ENCODE data around the gene MKI67. TPM values are rescaled to one million over a fixed set of nuclear protein-coding genes. Genes with fewer than 3 reads are reported as not detected.
A peak's percentile ranks its signal among the peaks of the same experiment; 100 is the strongest.

MKI67 gene
- total RNA-seq: 1 to 10 TPM; 2.0 to 2.9 TPM

GRCh38 chr10:128125944-128126764 lies at the start of gene MKI67:
MKI67 (minus strand) TSS chr10:128126423; CDS start chr10:128125667, 756 bp downstream.
- intact Hi-C loops (cut with DNase I): no loop called here

GRCh38 chr10:128174581-128175559 lies 48.6 kb upstream of the MKI67 start:
- DNase-seq (ENCODE audit: low spot score): no peak
- Histone ChIP-seq H3K27me3 (replicated peaks; ENCODE audit: insufficient read depth) (no peaks in the 10 kb centered on the region), H3K4me1 (replicated peaks) (no peaks in the 10 kb centered on the region), H3K4me3 (no peak overlapping the region), H3K9me3 (no peaks in the 10 kb centered on the region), H3K36me3 (no peaks in the 10 kb centered on the region), H3K27ac (no peak overlapping the region)
- TF ChIP-seq CTCF (IDR thresholded peaks at IDR 0.05) (no peak), POLR2A (IDR thresholded peaks at IDR 0.05) (no peak), POLR2AphosphoS5 (IDR thresholded peaks at IDR 0.05) (no peak)
- intact Hi-C loops (cut with DNase I): no loop called here
- 78% methylated on average over 4 of the region's 4 CpGs for WGBS

More at GRCh38 chr10:128125944-128126764, at the start of gene MKI67:
- TF ChIP-seq POLR2A (IDR thresholded peaks at IDR 0.05) (no peak), CTCF (IDR thresholded peaks at IDR 0.05) (no peak), POLR2AphosphoS5 (IDR thresholded peaks at IDR 0.05) (peak; percentile 28)
- Histone ChIP-seq H3K27ac (no peak within 1 kb of the TSS), H3K9me3 (no peaks in the 10 kb centered on the region), H3K4me1 (replicated peaks) (peaks cover 5% of the 10 kb centered on the region), H3K4me3 (peak within 1 kb of the TSS; percentile 37 to 48), H3K36me3 (no peaks in the 10 kb centered on the region), H3K27me3 (replicated peaks; ENCODE audit: insufficient read depth) (peaks cover 5% of the 10 kb centered on the region)
- whole genome bisulfite sequencing: under 1% methylated on average over 80 of the region's 95 CpGs
- DNase-seq (ENCODE audit: low spot score): peak; percentile 70

- Histone ChIP-seq H3K4me1 (replicated peaks) (no peaks in the 10 kb centered on the region), H3K4me3 (no peak overlapping the region), H3K27ac (no peak overlapping the region), H3K27me3 (replicated peaks; ENCODE audit: insufficient read depth) (peaks cover 4% of the 10 kb centered on the region), H3K36me3 (no peaks in the 10 kb centered on the region), H3K9me3 (no peaks in the 10 kb centered on the region)
- WGBS: 61% methylated on average over 1 of the region's 1 CpG
- intact Hi-C loops (cut with DNase I): no loop called here
- no peak for DNase-seq (ENCODE audit: low spot score)
- TF ChIP-seq CTCF (IDR thresholded peaks at IDR 0.05) (no peak), POLR2A (IDR thresholded peaks at IDR 0.05) (no peak), POLR2AphosphoS5 (IDR thresholded peaks at IDR 0.05) (no peak)
These were observed 47.2 kb upstream of the MKI67 start for GRCh38 chr10:128173386-128173785.

GRCh38 chr10:128172756-128173155 lies 46.5 kb upstream of the MKI67 start:
- H3K4me3 ChIP-seq: no peak overlapping the region
- no peaks in the 10 kb centered on the region for H3K9me3 ChIP-seq
- H3K27ac ChIP-seq: no peak overlapping the region
- H3K36me3 ChIP-seq: no peaks in the 10 kb centered on the region
- H3K27me3 ChIP-seq (replicated peaks; ENCODE audit: insufficient read depth): peaks cover 4% of the 10 kb centered on the region
- no peaks in the 10 kb centered on the region for H3K4me1 ChIP-seq (replicated peaks)
- TF ChIP-seq POLR2A (IDR thresholded peaks at IDR 0.05) (no peak), CTCF (IDR thresholded peaks at IDR 0.05) (no peak), POLR2AphosphoS5 (IDR thresholded peaks at IDR 0.05) (no peak)
- intact Hi-C loops (cut with DNase I): no loop called here
- WGBS: 95% methylated on average over 1 of the region's 1 CpG
- no peak for DNase-seq (ENCODE audit: low spot score)
